Activated naive CD8-positive, alpha-beta T cell treated with anti-CD3 and anti-CD28 coated beads, Interleukin-2, amount 50 U/mL, for 16 hours (primary cell): ENCODE data around the gene ADAT2.

ENCODE experiments used
- DNase-seq: peaks from one replicate; pipeline ENCODE4 v3.0.0-alpha.2; 2020; ENCODE audit warnings: low read depth, low spot score

Gene ADAT2

DNA sequence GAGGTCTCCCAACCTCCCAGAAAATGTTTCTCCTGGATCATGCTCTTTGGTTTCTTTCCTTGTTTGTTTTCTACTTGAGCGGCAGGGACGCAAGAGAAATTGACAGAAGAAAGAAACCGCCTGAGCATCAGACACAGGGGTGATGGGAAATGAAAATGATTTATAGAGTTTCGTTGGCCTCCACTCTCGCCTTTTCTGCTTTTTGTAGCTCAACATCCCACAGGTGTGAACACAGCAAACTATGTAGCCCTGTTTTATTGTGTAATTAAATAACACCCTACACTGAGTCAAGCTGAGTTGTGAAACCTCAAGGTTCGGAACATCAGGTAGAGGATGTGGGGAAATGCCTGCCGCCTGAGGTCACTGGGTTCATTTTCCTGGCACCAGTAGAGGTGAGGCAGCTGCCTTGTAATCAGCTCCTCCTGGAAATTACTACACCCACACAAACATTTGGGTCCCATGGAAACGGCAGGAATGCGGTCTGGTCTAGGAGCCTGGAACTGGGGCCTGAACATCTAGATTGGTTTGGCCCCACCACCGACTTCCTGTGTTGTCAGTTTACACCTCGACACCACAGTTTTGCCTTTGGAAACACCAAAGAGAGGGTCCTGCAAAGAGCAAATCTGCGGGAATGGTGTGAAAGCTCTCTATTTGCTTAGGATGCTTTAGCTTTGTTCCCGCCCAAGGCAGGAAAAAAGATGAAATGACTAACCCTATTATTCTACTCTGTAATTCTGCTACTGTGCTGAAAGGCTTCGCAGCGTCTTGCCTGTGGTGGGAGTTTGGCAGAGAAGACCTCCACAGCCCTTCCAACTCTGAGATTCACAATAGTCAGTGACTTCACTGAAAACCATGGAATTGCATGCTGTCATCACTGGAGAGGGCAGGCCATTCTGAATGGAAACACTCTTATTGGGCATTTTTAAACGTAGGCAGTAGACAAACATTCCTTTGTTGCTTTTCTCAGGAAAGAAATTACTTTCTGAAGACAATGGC is 53.0 kb downstream of the ADAT2 start:
- DNase-seq: no peak

DNA sequence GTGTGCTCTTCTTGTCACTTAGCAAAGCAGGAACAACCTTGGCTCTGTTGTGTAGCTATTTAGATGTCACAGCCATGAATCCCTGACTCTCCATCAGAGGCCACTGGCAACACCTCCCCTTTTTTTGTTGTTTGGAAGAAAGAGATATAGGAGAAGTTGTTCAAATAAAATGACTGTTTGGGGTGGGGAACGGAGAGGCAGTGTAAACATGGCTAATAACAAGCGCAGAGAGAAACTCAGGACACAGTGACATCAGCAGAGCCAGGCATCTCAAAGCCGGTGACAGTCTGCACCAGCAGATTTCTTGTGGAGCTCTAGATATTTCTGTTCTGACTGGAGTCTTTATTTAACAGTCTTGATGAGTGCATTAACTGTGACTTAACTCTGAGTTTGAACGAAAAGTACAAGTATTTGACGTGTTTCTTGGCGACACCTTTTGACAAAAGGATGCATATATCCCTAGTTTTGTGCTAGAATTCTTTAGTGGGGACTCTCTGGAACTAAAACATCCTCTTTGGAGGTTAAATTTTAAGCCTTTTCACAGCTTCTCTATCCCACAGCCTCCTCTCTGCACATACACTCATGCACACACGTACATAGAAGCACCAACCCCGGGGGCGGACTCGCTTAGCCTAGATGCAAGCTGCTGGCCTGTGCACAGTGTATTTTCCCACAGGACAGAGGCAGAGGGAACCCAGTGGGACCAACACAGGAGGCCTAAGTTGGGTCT is 53.8 kb downstream of the ADAT2 start:
- no peak for DNase-seq

DNA sequence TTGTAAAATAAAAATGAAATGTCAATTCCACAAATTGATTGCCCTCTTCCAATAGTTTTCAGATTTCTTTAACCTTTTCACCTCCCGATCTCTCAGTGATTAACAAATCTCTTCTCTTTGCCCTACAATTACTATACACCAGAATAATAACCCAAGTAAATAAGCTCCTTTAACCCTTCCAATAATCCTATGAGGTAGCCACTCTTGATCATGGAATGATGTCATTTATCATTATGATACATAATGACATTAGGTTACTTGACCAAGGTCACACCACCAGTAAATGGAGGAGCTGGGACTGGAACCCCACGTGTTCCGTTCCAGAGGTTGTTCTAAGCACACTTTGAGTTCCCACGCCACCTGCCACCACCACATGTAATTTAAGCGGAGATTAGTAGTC is 54.8 kb downstream of the ADAT2 start:
- DNase-seq: no peak

DNA sequence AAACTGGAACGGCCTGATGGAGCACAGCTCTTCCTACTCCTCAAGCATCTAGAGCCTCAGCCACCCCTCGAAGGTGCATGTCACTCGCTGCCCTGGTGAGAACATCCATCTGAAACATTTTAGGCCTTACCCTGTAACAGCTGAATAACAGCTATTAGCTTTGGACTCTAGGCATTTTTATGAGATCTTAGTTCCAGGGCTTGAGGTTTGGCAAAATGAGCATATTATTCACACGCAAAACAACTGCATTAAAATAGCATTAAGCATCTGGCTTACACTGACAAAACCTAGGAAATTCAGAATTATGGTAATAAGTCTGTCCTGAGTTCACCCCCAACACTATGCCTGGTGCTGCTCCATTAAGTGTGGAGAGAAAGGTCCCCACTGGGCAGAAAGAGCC is 56.1 kb downstream of the ADAT2 start:
- no peak for DNase-seq

DNA sequence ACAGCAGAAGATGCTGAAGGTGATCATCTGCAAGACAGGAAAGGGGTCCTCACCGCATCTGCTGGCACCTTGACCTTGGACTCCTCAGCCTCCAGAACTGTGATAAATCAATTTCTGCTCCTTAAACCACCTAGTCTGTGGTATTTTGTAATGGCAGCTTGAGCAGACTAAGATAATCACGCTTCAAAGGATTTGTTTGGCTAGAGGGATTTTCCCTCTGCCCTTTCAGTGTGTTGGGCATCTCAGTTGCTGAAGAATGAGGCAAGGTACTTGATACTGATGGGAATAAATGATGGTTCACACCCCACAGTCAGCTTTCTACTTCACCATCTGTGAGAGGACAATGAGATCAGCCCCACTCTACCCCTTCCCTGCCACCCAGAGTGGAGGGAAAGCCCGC is 60.2 kb downstream of the ADAT2 start:
- DNase-seq: no peak

DNA sequence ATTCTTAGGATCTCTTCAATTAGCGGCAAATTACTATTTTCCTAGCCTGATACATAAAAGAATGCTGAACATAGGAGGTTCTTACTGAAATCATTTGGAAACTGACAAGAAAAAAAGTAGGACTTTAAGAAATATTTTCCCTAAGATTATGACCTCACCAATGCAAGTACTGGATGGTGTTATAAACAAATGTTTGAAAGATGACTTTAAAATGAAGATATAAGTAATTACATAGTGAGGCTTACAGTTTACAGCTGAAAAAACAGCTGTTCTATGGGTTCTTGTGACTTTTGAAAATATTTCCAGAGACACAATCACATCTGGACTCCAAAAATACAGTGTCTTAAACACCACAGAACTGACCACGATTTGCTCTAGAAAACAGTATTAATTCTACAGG is 64.9 kb downstream of the ADAT2 start:
- no peak for DNase-seq

DNA sequence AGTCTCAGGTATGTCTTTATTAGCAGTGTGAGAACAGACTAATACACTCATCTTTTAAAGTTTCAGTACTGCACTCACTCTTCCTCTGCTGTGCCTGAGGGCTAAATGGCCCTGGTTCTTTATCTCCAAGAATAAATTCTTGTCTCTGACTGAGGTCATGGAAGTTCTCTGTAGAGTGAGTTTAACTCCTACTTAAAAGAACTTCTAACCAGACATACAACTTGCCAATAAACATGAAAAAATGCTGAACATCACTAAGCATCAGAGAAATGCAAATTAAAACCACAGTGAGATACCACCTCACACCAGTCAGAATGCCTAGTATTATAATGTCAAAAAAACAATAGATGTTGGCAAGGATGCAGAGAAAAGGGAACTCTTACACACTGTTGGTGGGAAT is 73.6 kb downstream of the ADAT2 start:
- no peak for DNase-seq

DNA sequence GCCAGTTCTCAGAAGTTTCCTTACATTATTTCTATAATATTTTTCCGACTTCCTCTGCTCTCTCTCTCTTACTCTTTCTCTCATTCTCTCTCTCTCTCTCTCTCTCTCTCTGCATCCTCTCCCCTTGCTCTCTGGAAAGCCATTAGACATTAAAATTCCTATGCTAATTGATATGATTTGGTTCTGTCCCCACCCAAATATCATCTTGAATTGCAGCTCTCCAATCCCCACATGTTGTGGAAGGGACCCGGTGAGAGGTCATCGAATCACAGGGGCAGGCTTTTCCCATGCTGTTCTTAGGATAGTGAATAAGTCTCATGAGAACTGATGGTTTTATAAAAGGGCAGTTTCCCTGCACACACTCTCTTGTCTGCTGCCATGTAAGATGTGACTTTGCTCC is 74.1 kb downstream of the ADAT2 start:
- no peak for DNase-seq

DNA sequence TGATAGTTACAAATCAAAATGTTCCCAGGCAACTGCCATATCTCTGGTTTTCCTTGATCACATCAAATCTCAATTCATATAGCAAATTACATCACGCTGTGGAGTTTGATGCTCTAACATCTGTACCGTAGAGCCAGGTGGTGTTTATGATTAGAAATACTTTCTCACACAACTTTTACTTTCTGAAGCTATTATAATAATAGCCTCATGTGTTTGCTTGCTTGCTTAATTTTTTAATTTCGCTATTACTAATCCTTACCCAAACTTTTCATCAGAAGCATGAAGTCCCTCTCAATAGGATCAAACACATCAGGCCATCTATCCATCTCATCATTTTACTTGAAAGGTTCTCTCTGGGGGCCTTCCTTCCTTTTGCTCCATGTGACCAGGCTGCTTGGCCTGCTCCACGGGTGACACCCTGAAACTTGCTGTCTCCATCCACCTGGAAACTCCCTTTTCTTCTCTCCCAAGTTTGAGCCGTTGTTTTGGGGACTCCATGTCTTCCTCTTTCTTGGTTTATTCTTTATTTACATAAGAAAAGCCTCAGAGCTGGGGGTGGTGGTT is 75.4 kb downstream of the ADAT2 start:
- DNase-seq: no peak

DNA sequence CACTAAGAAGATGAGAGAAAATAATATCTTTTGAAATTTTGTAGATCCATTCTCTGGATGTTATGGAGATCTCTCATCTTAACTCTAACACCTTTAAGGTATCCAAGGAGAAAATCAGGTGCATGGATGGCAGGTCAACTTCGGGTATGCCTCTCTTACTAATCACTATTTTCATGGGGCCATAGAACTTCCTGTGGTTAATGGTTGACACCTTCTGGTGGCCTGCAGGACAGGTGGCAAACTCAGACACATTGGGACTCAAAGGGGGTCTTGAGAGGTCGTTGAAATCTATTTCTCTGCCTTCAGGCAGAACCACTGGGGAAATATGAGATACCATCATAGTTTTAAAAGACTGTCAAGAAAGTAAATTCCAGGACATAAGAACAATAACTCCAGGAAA is 76.5 kb downstream of the ADAT2 start:
- no peak for DNase-seq
